GM21447 (cell line): ENCODE data around the gene SHISA6.

Experiments used
- ATAC-seq: cut with Tn5 transposase; IDR thresholded peaks from one replicate; pipeline ENCODE4 v1.9.1; 2021; ENCODE audit not compliant: unreplicated experiment

SHISA6 gene

GRCh38 chr17:11564589-11565380, 323.8 kb downstream of the SHISA6 start:
- ATAC-seq = no peak

DNA sequence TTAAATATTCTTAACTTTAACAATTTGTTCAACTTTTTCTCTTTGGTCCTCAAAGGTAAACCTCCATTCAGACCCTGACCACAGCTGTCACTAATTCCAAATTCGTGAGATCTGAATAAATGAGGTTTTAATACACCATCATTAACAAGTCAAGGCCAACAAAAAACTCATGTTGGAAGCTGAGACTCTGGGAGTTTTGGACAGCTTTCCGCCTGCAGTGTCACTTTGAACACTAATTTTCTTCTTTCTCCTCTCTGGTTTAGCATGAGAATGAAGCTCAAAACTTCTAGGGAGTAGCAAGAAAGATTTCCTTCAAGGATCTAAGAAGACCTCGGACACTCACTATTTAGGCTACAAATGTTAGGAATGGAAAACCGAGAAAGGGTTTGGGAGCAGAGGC, 324.6 kb downstream of the SHISA6 start:
- ATAC-seq = no peak

GRCh38 chr17:11578998-11579397, 338.0 kb downstream of the SHISA6 start:
- ATAC-seq = no peak

DNA sequence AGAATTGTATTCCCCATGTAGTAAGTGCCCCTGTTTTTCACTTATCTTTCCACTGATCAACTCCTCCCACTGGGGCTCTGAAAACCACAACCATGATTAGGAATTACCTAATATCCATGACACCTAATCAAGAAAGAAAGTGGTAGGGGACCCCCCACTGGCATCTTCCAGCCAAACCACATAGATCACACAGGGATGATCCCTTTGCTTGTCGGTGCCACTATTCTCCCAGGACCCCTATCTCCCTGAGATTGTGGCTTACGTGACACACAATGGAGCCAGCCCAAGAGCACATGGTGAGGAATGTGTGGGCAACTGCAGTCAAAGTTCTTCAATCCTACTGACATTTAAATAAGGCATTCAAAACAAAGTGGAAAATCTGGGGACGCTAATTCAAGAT, 339.7 kb downstream of the SHISA6 start:
- no peak for ATAC-seq

DNA sequence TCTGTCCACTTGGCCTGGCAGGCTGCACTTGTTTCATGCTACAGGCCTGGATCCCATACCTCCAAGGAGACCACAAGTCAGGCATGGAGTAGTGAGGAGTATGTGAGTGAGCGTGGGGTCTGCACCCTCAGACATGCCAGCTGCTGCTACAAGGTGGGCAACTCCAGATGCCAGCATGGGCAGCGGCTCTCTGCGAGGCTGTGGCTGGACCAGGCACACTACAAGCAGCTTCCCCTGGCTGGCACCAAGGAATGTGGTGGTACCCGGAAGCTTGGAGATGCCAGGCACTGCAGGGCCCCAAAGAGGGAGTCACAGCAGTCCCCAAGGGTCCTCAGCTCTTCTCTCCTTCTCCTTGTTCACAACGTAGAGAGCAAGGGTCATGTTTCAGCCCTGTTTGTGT, 341.2 kb downstream of the SHISA6 start:
- ATAC-seq = no peak

DNA sequence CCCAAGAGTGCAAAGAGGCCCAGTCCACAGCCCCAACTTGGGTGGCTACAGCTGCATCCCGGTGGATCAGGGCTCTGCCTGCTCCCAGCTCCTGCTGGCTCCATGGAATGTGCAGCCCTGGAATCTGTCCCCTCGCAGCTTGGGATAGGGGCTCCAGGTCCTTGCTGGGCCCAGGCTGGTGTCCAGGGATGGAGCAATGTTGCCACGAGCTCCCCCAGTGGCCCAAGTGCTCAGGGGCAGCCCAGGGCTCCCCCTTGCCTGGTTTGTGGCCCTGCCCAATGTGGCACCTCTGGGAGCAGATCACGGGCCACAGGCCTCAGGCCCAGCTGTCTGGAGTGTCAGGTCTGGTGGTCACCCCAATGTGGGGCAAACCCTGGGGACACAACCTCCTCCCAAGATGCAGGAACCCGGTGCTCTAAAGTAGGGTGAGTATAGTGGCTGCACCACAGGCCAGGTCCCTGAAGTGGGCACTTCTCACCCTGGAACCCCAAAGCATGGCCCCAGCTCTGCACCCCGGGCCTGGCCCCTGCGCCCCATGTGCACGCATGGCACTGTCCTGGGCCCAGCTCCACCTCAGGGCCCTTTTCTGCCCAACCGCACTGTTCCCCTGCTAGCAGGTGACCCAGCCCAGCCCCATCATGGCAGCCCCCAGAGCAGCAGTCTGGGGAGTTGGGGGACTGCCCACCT, 342.4 kb downstream of the SHISA6 start:
- no peak for ATAC-seq

DNA sequence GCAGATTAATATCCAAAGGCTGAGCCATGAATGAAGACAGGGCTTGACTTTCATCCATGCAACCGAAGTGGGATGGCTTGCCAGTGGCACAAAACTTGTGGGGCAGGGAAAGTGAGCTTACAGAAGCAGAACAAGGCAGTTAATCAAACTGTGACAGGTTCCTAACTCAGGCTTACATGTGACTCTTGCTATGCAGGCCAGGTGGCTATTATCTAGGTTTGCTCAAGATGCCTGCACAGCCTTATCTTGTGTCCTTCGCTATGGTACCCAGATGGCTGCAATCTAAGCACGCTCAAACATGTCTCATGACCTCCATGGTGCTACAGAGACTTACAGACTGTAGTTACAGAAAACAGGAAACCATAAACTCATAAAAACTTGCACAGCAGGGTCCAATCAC, 348.7 kb downstream of the SHISA6 start:
- ATAC-seq = no peak

- ATAC-seq = no peak
These were observed 357.5 kb downstream of the SHISA6 start, which contains the start of gene DNAH9 for GRCh38 chr17:11598274-11599221. DNAH9 (plus strand) TSS chr17:11598470; CDS start chr17:11598499, 29 bp downstream.

- ATAC-seq = no peak
These were observed 360.6 kb downstream of the SHISA6 start for GRCh38 chr17:11601661-11602060.

DNA sequence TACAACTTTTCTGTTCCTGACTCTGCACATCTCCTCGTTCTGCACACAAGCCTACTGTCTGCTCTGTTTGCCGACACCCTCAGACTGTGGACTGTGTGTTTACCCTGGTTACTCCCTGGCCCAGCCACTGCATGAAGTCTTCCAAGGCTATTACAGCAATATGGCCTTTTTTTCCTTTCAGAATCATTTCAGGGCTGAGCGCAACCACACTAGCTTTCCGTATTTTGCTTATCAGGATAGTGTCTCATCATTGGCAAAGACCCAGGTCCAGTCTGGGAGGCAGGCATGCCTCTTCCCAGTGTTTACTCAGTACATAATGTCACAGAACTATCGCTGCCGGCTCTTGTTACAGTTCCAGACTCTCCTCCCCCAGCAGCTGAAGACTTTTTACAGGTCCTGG, 367.4 kb downstream of the SHISA6 start:
- no peak for ATAC-seq

DNA sequence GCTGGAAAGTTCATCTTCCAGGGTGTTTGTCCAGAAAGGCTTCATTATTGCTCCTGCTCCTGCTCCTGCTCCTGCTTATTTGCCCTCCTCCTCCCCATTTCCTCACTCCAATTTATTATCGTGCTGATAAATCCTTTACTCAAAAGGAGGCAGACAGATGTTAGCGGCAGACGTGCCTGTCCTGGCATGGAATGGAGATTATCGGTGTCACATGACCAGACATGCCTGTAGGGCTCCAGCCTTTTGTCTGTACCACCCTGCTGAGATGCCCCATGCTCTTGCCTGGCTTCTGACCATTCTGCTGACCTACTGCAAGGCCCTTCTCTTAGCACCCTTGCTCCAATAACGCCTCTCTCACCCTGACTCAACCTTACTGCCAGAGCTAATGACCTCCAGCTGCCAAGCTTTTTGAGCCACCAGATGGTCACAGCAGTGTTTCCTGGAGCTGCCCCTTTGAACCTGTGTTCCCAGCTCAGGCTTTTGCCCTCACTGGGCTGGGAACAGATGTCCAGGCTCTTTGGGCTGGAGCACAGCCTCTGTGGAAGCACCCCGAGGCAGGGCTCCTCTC, 370.1 kb downstream of the SHISA6 start:
- no peak for ATAC-seq

- ATAC-seq = no peak
These were observed 371.9 kb downstream of the SHISA6 start for GRCh38 chr17:11612956-11613355.
